ENCODE data around the gene KIAA1958.
"Not testable (repeated sequence)": the region's sequence is repeated elsewhere in the genome, so short reads cannot be mapped to it uniquely, and the experiment has no call there.

KIAA1958 gene

DNA sequence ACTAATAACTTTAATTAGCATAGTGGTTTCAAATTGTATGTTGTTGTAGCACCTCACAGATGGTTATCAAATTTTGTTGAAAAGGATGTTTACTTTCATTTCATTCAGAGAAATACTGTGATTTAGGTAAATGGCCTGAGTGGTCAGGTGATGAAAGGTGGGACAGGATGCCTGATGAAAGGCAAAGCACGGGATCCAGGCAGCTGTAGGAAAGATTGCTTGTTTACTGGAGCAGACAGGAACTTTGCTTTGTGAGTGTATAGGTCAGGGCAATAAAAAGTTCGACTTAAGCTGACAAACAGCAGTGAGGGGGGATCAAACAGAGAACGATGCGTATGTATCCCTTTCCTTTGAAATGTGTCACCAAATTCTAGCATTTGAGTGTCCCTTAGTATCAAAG, 19.0 kb downstream of the KIAA1958 start:
- no peak for TF ChIP-seq CTCF (IDR thresholded peaks at IDR 0.05; ENCODE audit: low read depth, low read length)
- DNase-seq (ENCODE audit: low read depth in 2 of 2) = no peak
- no peak overlapping the region for H3K4me3 ChIP-seq (replicated peaks in 1 of 2; ENCODE audit: low read depth in 2 of 2, low read length in 2 of 2)

- no peak overlapping the region for H3K4me3 ChIP-seq (replicated peaks in 1 of 2; ENCODE audit: low read depth in 2 of 2, low read length in 2 of 2)
- no peak for DNase-seq (ENCODE audit: low read depth in 2 of 2)
- no peak for TF ChIP-seq CTCF (IDR thresholded peaks at IDR 0.05; ENCODE audit: low read depth, low read length)
These were observed 19.9 kb downstream of the KIAA1958 start for GRCh38 chr9:112506571-112506970.

DNA sequence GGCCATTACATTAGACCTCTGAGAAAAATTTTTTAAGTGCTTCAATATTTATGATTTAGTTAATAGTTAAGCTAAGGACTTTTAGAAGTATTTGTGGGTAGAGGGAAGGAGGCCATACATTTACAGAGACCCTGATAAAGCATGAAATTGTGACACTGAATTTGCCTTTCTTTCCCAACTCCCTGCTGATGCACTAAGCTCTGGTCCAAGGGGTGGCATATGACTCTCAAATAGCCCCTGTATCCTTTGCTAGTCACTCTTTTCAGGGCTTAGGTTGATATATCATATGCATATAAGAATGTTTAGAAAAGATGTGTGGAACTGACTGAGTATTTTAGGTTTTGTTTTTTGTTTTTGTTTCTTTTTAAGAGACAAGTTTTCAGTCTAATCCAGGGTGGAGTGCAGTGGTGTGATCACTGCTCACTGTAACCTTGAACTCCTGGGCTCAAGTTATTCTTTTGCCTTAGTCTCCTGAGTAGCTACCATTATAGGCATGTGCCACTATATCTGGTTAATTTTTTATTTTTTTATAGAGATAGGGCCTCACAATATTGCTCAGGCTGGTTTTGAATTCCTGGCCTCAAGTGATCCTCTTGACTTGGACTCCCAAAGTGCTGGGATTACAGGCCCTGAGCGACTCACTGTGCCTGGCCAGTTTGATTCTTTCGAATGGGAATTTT, 20.5 kb downstream of the KIAA1958 start:
- TF ChIP-seq CTCF (IDR thresholded peaks at IDR 0.05; ENCODE audit: low read depth, low read length) = no peak
- H3K4me3 ChIP-seq (replicated peaks in 1 of 2; ENCODE audit: low read depth in 2 of 2, low read length in 2 of 2) = no peak overlapping the region
- no peak for DNase-seq (ENCODE audit: low read depth in 2 of 2)

GRCh38 chr9:112508377-112508776, 21.8 kb downstream of the KIAA1958 start:
- H3K4me3 ChIP-seq (replicated peaks in 1 of 2; ENCODE audit: low read depth in 2 of 2, low read length in 2 of 2) = no peak overlapping the region
- no peak for TF ChIP-seq CTCF (IDR thresholded peaks at IDR 0.05; ENCODE audit: low read depth, low read length)
- no peak for DNase-seq (ENCODE audit: low read depth in 2 of 2)

DNA sequence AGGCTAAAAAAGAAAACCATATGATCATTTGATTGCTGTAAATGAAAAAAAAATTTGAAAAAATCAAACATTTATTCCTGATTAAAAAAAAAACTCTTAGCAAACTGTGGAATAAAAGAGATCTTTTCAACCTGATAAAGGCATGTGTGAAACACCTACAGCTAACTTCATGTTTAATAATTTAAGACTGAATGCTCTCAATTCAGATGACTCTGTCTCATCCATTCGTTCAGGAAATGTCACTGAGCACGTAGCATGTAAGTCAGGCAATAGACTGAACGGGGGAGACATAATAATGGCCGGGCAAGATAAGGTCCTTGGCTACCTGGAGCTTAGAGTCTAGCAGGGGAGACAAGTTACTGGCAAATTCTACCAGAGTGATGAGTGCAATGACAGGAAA, 25.8 kb downstream of the KIAA1958 start:
- DNase-seq (ENCODE audit: low read depth in 2 of 2); H3K4me3 ChIP-seq (replicated peaks in 1 of 2; ENCODE audit: low read depth in 2 of 2, low read length in 2 of 2): not testable (repeated sequence)

DNA sequence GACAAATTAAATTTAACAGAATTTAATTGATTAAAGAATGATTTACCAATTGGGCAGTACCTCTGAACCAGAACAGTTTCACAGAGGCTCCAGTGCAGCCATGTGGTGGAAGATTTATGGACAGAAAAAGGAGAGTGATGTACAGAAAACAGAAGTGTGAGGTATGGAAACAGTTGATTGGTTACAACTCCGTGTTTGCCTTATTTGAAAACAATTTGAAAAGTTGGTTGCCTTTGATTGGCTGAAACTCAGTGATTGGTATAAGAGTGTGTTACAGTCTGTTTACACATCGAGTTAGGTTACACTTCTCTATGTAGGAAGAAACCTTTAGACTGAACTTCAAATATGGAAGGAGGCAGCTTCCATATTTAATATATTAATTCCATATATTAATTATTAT, 30.1 kb downstream of the KIAA1958 start:
- no peak overlapping the region for H3K4me3 ChIP-seq (replicated peaks in 1 of 2; ENCODE audit: low read depth in 2 of 2, low read length in 2 of 2)
- no peak for TF ChIP-seq CTCF (IDR thresholded peaks at IDR 0.05; ENCODE audit: low read depth, low read length)
- DNase-seq (ENCODE audit: low read depth in 2 of 2) = no peak

GRCh38 chr9:112520069-112520468, 33.4 kb downstream of the KIAA1958 start:
- no peak overlapping the region for H3K4me3 ChIP-seq (replicated peaks in 1 of 2; ENCODE audit: low read depth in 2 of 2, low read length in 2 of 2)
- no peak for TF ChIP-seq CTCF (IDR thresholded peaks at IDR 0.05; ENCODE audit: low read depth, low read length)
- DNase-seq (ENCODE audit: low read depth in 2 of 2) = no peak
